LNCAP (cell line): ENCODE results near the gene TXNRD3.

Experiments used
- CTCF ChIP-seq: fragments of 450-650 bp; IDR thresholded peaks from 2 replicates; pipeline ENCODE4 v1.5.1; 2017; ENCODE audit warnings: mild to moderate bottlenecking

The TXNRD3 gene

GRCh38 chr3:126654571-126655383 is at the start of gene TXNRD3:
TSS of gene TXNRD3 (minus strand) at chr3:126655124.
- peak; percentile 28; the same call in 1 of the 2 replicates for TF ChIP-seq CTCF

- peak; percentile 28; the same call in 1 of the 2 replicates for TF ChIP-seq CTCF
Measured at GRCh38 chr3:126703512-126704493, 48.9 kb upstream of the TXNRD3 start, which contains the start of gene CHCHD6. TSS of gene CHCHD6 (plus strand) at chr3:126704240. CDS start at chr3:126704313, 73 bp downstream.

GRCh38 chr3:126699011-126699410 is 44.1 kb upstream of the TXNRD3 start:
- TF ChIP-seq CTCF, result no peak

GRCh38 chr3:126696701-126697267 is 41.9 kb upstream of the TXNRD3 start:
- no peak for TF ChIP-seq CTCF

GRCh38 chr3:126693921-126694320 is 39.0 kb upstream of the TXNRD3 start:
- no peak for TF ChIP-seq CTCF

GRCh38 chr3:126692858-126693257 is 37.9 kb upstream of the TXNRD3 start:
- TF ChIP-seq CTCF, result no peak

GRCh38 chr3:126691765-126692164 is 36.8 kb upstream of the TXNRD3 start:
- TF ChIP-seq CTCF, result no peak
